Caco-2 (cell line): ENCODE data around the gene CD300H. TPM values are rescaled to one million over a fixed set of nuclear protein-coding genes. Genes with fewer than 3 reads are reported as not detected.

Experiments used
- BruUV-seq: library from RNA; stranded (reverse); fragments of 400-500 nt; replicated peaks from 2 replicates; lab custom pipeline; 2021; lab: Mats Ljungman, UMichigan
- CTCF ChIA-PET: fragments of 300-600 bp; sonication (Branson Sonifier 250); formaldehyde crosslinking; loops from one replicate; lab custom pipeline; 2022; ENCODE audit warnings: antibody characterized with exemption; lab: Charles Lee
- POLR2A ChIA-PET: fragments of 300-600 bp; sonication (Branson Sonifier 250); formaldehyde crosslinking; loops from one replicate; lab custom pipeline; 2022; ENCODE audit warnings: antibody characterized with exemption; lab: Charles Lee
- DNase-seq, 2 experiments: peaks; one replicate each; pipeline versions ENCODE4 v3.0.0 to v3.0.0-alpha.2; 2020 to 2022
- H3K27me3 ChIP-seq: replicated peaks from 2 replicates; pipeline ENCODE4 v1.6.0; 2011; ENCODE audit warnings: low read length; ENCODE audit not compliant: control insufficient read depth, insufficient read depth
- H3K36me3 ChIP-seq: 2 replicates; pipeline ENCODE4 v1.5.1; 2011; ENCODE audit warnings: low read length; ENCODE audit not compliant: control insufficient read depth, insufficient read depth
- H3K4me1 ChIP-seq: fragments of 250-450 bp; sonication (Bioruptor Pico); 2 replicates; pipeline ENCODE4 v1.5.1; 2020; ENCODE audit warnings: mild to moderate bottlenecking
- H3K4me3 ChIP-seq: 2 replicates; pipeline ENCODE4 v1.5.1; 2011; ENCODE audit warnings: low read depth, mild to moderate bottlenecking, control low read depth, low read length
- H3K9me3 ChIP-seq: fragments of 250-450 bp; sonication (Bioruptor Pico); 2 replicates; pipeline ENCODE4 v1.5.1; 2020; ENCODE audit warnings: mild to moderate bottlenecking, moderate library complexity
- H3K27ac Mint-ChIP-seq: one replicate; pipeline ENCODE4 v1.8.0; 2022; ENCODE audit warnings: mixed read lengths; ENCODE audit not compliant: unreplicated experiment
- H3K27me3 Mint-ChIP-seq: one replicate; pipeline ENCODE4 v1.8.0; 2022; ENCODE audit warnings: mixed read lengths; ENCODE audit not compliant: insufficient read depth, unreplicated experiment
- H3K36me3 Mint-ChIP-seq: one replicate; pipeline ENCODE4 v1.8.0; 2022; ENCODE audit warnings: mild to moderate bottlenecking, mixed read lengths; ENCODE audit not compliant: insufficient read depth, unreplicated experiment
- H3K4me1 Mint-ChIP-seq: one replicate; pipeline ENCODE4 v1.8.0; 2022; ENCODE audit warnings: low read depth, mixed read lengths; ENCODE audit not compliant: unreplicated experiment
- H3K4me3 Mint-ChIP-seq: one replicate; pipeline ENCODE4 v1.8.0; 2022; ENCODE audit warnings: mild to moderate bottlenecking, moderate library complexity, mixed read lengths; ENCODE audit not compliant: unreplicated experiment
- H3K9me3 Mint-ChIP-seq: one replicate; pipeline ENCODE4 v1.8.0; 2022; ENCODE audit warnings: mixed read lengths; ENCODE audit not compliant: unreplicated experiment
- CTCF ChIP-seq, 2 experiments: fragments of 200-600 bp in 1 of 2; IDR thresholded peaks; 1 replicate in 1 of 2; 2 replicates in 1 of 2; pipeline versions ENCODE4 v1.5.1 to v1.8.0; 2011 to 2022; ENCODE audit warnings: antibody characterized with exemption in 1 of 2, control low read depth in 1 of 2, inconsistent platforms in 1 of 2, low read depth in 1 of 2, low read length in 1 of 2, mild to moderate bottlenecking in 1 of 2, moderate library complexity in 1 of 2; ENCODE audit not compliant: insufficient read depth in 1 of 2, severe bottlenecking in 1 of 2, unreplicated experiment in 1 of 2
- intact Hi-C: fragments of 100-400 bp; cut with micrococcal nuclease; formaldehyde crosslinking; loops from one replicate; pipeline ENCODE4 v1.10.0; 2022; ENCODE audit not compliant: unreplicated experiment
- total RNA-seq: library from RNA; stranded (reverse); gene quantifications from 2 replicates; pipeline ENCODE4 v1.2.3, GENCODE V29; 2022

The CD300H gene
- total RNA-seq, 1 experiment from 2014 or later = not detected

DNA sequence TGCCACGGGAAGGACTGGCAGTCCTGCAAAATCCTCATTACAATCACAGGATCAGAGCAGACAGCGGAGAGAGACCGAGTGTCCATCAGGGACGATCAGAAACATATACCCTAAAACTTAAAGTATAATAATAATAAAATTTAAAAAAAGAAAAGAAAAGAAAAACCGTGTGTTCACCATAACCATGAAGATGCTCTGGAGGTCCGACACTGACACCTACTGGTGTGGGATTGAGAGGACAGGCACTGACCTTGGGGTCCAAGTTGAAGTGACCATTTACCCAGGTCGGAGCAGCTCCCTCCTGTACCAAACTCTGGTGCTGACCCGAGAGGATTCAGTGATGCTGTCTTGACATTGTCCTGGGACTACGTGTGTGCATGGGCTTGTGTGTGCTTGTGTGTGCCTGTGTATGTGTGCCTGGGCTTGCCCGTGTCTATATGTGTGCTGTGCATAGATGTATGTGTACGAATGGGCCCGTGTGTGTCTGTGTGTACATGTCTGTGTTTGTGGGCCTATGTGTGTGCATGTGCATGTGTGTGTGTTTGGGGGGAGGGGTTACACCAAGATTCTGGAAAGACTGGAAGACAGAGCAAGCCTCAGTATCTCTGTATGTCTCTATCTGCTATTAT lies 34.7 kb upstream of the CD300H start:
- Mint-ChIP-seq H3K27ac (no peak overlapping the region), H3K4me1 (no peaks in the 10 kb centered on the region), H3K4me3 (no peak overlapping the region), H3K9me3 (no peaks in the 10 kb centered on the region), H3K27me3 (peaks cover 44% of the 10 kb centered on the region), H3K36me3 (no peaks in the 10 kb centered on the region)
- H3K4me1 ChIP-seq = no peaks in the 10 kb centered on the region
- CTCF ChIA-PET = interaction anchor here (0.6 to 2.0 kb wide), 2 partner anchors 36 to 55 kb away, joined by 4 to 5 read pairs; no protein-coding TSS in a partner anchor
- TF ChIP-seq CTCF (IDR thresholded peaks at IDR 0.05; ENCODE audit: insufficient read depth in 1 of 2, low read depth in 1 of 2, low read length in 1 of 2, severe bottlenecking in 1 of 2, unreplicated experiment in 1 of 2) = peak; percentile 81
- no TSS peak for BruUV-seq
- POLR2A ChIA-PET = no interaction called here
- no peaks in the 10 kb centered on the region for H3K36me3 ChIP-seq
- H3K4me3 ChIP-seq = no peak overlapping the region
- peaks cover 1% of the 10 kb centered on the region for H3K27me3 ChIP-seq
- H3K9me3 ChIP-seq = no peaks in the 10 kb centered on the region
- DNase-seq = peak; percentile 55 to 59
- intact Hi-C loops = loop anchor here (5.0 to 10.0 kb wide), 2 partner anchors 107 to 225 kb away; no protein-coding TSS in a partner anchor

- TF ChIP-seq CTCF (IDR thresholded peaks at IDR 0.05; ENCODE audit: insufficient read depth in 1 of 2, low read depth in 1 of 2, low read length in 1 of 2, severe bottlenecking in 1 of 2, unreplicated experiment in 1 of 2) = no peak
- Histone ChIP-seq H3K36me3 (no peaks in the 10 kb centered on the region), H3K27me3 (peaks cover 1% of the 10 kb centered on the region; the same call in 1 of the 2 replicates), H3K9me3 (no peaks in the 10 kb centered on the region), H3K4me1 (no peaks in the 10 kb centered on the region), H3K4me3 (no peak overlapping the region)
- no peak for DNase-seq
- ChIA-PET CTCF (no interaction called here), POLR2A (no interaction called here)
- Mint-ChIP-seq H3K9me3 (no peaks in the 10 kb centered on the region), H3K27ac (no peak overlapping the region), H3K27me3 (peaks cover 41% of the 10 kb centered on the region), H3K36me3 (no peaks in the 10 kb centered on the region), H3K4me1 (no peaks in the 10 kb centered on the region), H3K4me3 (no peak overlapping the region)
- no TSS peak for BruUV-seq
- intact Hi-C loops = no loop called here
Observed at GRCh38 chr17:74599448-74599939, 32.2 kb upstream of the CD300H start.

DNA sequence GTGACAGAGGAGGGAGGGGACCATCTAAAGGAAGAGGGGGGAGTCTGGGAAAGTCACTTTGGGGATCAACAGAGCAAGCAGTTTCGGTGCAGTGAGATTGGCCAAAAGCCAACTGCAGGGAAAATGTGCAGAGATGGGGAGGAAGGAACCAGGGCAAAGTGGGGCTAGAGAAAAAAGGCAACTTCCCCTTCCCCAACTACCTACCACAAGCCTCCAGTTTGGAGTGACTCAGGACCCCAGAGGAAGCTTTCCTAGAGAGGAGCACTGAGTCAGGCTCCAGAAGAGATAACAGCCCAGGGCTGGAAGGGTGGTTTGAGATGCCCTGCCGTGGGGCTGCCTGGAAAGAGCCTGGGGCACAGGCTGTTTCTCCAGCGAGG lies 31.7 kb upstream of the CD300H start:
- Histone ChIP-seq H3K4me3 (no peak overlapping the region), H3K9me3 (no peaks in the 10 kb centered on the region), H3K36me3 (no peaks in the 10 kb centered on the region), H3K4me1 (no peaks in the 10 kb centered on the region), H3K27me3 (peaks cover 1% of the 10 kb centered on the region; the same call in 1 of the 2 replicates)
- POLR2A ChIA-PET = no interaction called here
- DNase-seq = no peak
- no peaks in the 10 kb centered on the region for H3K36me3 Mint-ChIP-seq
- no peaks in the 10 kb centered on the region for H3K9me3 Mint-ChIP-seq
- TF ChIP-seq CTCF (IDR thresholded peaks at IDR 0.05; ENCODE audit: insufficient read depth in 1 of 2, low read depth in 1 of 2, low read length in 1 of 2, severe bottlenecking in 1 of 2, unreplicated experiment in 1 of 2) = no peak
- BruUV-seq = no TSS peak
- CTCF ChIA-PET = no interaction called here
- intact Hi-C loops = no loop called here
- H3K27ac Mint-ChIP-seq = no peak overlapping the region
- H3K4me3 Mint-ChIP-seq = no peak overlapping the region
- no peaks in the 10 kb centered on the region for H3K4me1 Mint-ChIP-seq
- H3K27me3 Mint-ChIP-seq = peaks cover 41% of the 10 kb centered on the region
